ENCODE data around the gene CARD14. TPM values are rescaled to one million over a fixed set of nuclear protein-coding genes. Genes with fewer than 3 reads are reported as not detected.

Gene CARD14
- total and polyA plus RNA-seq, 2 of the 13 experiments (the other 11 are each of a cell fraction or from before 2014, with no cell fraction given), result 0.11 TPM; not detected in 1

DNA sequence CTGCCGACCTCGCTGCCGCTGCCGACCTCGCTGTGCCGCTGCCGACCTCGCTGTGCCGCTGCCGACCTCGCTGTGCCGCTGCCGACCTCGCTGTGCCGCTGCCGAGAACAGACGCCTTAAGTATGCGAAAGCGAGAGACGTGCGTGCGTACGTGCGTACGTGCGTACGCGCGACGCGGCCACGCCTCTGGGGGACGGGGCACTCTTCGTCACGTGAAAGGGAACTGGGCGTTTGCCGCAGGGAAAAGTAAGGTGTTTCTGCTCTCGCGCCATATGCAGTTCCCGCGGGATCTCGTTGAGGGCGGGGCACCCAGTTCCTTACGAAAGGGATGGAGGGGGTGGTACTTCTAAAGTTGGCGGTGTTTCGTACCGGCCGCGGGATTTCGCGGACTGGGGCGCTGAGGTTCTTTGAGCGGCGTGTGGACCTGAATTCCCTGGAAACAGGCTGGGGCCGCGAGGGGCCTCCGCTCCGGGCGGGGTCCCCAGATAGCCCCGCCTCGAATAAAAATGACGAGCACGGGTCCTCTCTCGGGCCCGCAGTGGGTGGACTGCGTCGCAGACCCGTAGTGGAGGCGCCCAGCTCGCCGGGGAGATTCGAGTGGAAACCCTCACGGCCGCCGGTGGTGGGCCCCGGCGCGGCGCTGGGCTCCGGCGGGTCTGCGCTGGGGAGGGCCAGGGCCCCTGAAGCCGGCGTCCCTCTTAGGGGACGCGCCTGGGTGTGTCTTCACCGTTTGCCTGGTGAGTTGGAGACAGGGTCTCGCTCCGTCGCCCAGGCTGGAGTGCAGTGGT is 22.6 kb upstream of the CARD14 start, which contains the start of gene EIF4A3 (continued):
- TF ChIP-seq, protein P1, sequence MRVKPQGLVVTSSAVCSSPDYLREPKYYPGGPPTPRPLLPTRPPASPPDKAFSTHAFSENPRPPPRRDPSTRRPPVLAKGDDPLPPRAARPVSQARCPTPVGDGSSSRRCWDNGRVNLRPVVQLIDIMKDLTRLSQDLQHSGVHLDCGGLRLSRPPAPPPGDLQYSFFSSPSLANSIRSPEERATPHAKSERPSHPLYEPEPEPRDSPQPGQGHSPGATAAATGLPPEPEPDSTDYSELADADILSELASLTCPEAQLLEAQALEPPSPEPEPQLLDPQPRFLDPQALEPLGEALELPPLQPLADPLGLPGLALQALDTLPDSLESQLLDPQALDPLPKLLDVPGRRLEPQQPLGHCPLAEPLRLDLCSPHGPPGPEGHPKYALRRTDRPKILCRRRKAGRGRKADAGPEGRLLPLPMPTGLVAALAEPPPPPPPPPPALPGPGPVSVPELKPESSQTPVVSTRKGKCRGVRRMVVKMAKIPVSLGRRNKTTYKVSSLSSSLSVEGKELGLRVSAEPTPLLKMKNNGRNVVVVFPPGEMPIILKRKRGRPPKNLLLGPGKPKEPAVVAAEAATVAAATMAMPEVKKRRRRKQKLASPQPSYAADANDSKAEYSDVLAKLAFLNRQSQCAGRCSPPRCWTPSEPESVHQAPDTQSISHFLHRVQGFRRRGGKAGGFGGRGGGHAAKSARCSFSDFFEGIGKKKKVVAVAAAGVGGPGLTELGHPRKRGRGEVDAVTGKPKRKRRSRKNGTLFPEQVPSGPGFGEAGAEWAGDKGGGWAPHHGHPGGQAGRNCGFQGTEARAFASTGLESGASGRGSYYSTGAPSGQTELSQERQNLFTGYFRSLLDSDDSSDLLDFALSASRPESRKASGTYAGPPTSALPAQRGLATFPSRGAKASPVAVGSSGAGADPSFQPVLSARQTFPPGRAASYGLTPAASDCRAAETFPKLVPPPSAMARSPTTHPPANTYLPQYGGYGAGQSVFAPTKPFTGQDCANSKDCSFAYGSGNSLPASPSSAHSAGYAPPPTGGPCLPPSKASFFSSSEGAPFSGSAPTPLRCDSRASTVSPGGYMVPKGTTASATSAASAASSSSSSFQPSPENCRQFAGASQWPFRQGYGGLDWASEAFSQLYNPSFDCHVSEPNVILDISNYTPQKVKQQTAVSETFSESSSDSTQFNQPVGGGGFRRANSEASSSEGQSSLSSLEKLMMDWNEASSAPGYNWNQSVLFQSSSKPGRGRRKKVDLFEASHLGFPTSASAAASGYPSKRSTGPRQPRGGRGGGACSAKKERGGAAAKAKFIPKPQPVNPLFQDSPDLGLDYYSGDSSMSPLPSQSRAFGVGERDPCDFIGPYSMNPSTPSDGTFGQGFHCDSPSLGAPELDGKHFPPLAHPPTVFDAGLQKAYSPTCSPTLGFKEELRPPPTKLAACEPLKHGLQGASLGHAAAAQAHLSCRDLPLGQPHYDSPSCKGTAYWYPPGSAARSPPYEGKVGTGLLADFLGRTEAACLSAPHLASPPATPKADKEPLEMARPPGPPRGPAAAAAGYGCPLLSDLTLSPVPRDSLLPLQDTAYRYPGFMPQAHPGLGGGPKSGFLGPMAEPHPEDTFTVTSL (CRISPR knock-in tag; IDR thresholded peaks at IDR 0.05; ENCODE audit: borderline replicate concordance), result 0 out of 2 replicates have a peak, but pooled peaks have one; percentile 15
- TF ChIP-seq MYC (CRISPR knock-in tag; IDR thresholded peaks at IDR 0.05; ENCODE audit: borderline replicate concordance) (peak; percentile 83), CBFB (CRISPR knock-in tag; IDR thresholded peaks at IDR 0.05) (peak; percentile 71; the same call in 1 of the 2 replicates), FOXA3 (CRISPR knock-in tag; IDR thresholded peaks at IDR 0.05) (peak; percentile 76), CREB1 (IDR thresholded peaks at IDR 0.05) (peak; percentile 92), CREB1 (CRISPR knock-in tag; IDR thresholded peaks at IDR 0.05) (peak; percentile 43; the same call in 1 of the 2 replicates), RFX1 (IDR thresholded peaks at IDR 0.05) (no peak), ZC3H13 (CRISPR knock-in tag; IDR thresholded peaks at IDR 0.05) (peak; percentile 66; the same call in 1 of the 2 replicates), FOXP1 (IDR thresholded peaks at IDR 0.05) (no peak), FOXP1 (CRISPR knock-in tag; IDR thresholded peaks at IDR 0.05) (peak; percentile 71; the same call in 1 of the 2 replicates), GATAD1 (CRISPR knock-in tag; IDR thresholded peaks at IDR 0.05) (peak; percentile 94), ZNF589 (CRISPR knock-in tag; conservative IDR thresholded peaks at IDR 0.05) (peak; percentile 55), KLF12 (CRISPR knock-in tag; IDR thresholded peaks at IDR 0.05; ENCODE audit: borderline replicate concordance) (peak; percentile 99), ZBTB7B (CRISPR knock-in tag; IDR thresholded peaks at IDR 0.05) (no peak; the same call in 1 of the 2 replicates), AKAP8 (CRISPR knock-in tag; IDR thresholded peaks at IDR 0.05) (peak; percentile 94), GZF1 (CRISPR knock-in tag; IDR thresholded peaks at IDR 0.05) (no peak), SNAI1 (CRISPR knock-in tag; IDR thresholded peaks at IDR 0.05; ENCODE audit: borderline replicate concordance) (no peak), ZNF724P (CRISPR knock-in tag; IDR thresholded peaks at IDR 0.05; ENCODE audit: borderline replicate concordance) (no peak; the same call in 1 of the 2 replicates), ZNF816 (CRISPR knock-in tag; IDR thresholded peaks at IDR 0.05; ENCODE audit: borderline replicate concordance) (peak; percentile 51; the same call in 1 of the 2 replicates), ZFP1 (CRISPR knock-in tag; IDR thresholded peaks at IDR 0.05) (peak; percentile 72; the same call in 1 of the 2 replicates), ZNF234 (CRISPR knock-in tag; conservative IDR thresholded peaks at IDR 0.05) (no peak), TCF7L2 (IDR thresholded peaks at IDR 0.05; ENCODE audit: low read depth, low read length) (no peak), FOXK1 (CRISPR knock-in tag; IDR thresholded peaks at IDR 0.05; ENCODE audit: borderline replicate concordance, low read depth) (peak; percentile 89; the same call in 1 of the 2 replicates), RAD51 (IDR thresholded peaks at IDR 0.05; ENCODE audit: borderline replicate concordance) (peak; percentile 51; the same call in 1 of the 2 replicates), SRY (CRISPR knock-in tag; IDR thresholded peaks at IDR 0.05) (0 out of 2 replicates have a peak, but pooled peaks have one; percentile 91), ASH2L (IDR thresholded peaks at IDR 0.05; ENCODE audit: insufficient read length, low read depth, low read length) (peak; percentile 85)
- TF ChIP-seq, protein P2, sequence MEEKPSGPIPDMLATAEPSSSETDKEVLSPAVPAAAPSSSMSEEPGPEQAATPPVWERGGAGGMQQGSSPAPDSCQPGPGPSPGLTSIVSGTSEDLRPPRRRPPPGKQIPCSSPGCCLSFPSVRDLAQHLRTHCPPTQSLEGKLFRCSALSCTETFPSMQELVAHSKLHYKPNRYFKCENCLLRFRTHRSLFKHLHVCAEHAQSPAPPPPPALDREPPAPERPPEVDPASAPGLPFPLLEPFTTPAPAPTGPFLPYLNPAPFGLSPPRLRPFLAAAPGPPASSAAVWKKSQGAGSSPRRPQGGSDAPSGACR (CRISPR knock-in tag; IDR thresholded peaks at IDR 0.05), result no peak
